ENCODE data around the gene RB1. TPM values are rescaled to one million over a fixed set of nuclear protein-coding genes. Genes with fewer than 3 reads are reported as not detected.

The RB1 gene
- total and polyA plus RNA-seq, 2 donors (not counting 3 experiments of a cell fraction or from before 2014, with no cell fraction given): 8.0 to 41.2 TPM

DNA sequence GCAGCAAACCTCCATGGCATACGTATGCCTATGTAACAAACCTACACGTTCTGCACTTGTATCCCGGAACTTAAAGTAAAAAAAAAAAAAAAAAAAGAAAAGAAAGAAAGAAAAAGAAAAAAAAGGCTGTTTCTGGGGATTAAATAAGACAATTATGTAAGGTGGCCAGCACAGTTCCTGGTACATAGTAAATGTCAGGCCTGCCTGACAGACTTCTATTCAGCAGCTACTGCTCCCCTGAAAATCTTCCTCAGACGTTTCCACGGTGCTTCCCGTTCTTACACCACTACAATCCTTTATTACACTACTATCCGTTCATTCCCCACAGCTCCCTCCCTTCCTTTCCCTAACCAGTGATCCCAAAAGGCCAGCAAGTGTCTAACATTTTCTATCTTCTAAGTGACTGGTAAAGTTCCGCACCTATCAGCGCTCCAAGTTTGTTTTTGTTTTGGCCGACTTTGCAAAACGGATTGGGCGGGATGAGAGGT is 636 bp upstream of the RB1 start:
- H3K9ac ChIP-seq (replicated peaks; ENCODE audit: extremely low read depth, insufficient read depth, low read length): peak overlapping the region; percentile 98
- H3K4me2 ChIP-seq (ENCODE audit: insufficient read depth, low read length): peak overlapping the region; percentile 97
- H3K79me2 ChIP-seq (ENCODE audit: control insufficient read depth, insufficient read depth, low read length): peaks cover 28% of the 10 kb centered on the region
- dilution Hi-C loops (cut with MboI; ENCODE audit: extremely low pct_ligation_motif_present, low sequenced_read_pairs) (no loop called here), intact Hi-C loops (cut with micrococcal nuclease) (loop anchor here (1.0 to 5.0 kb wide), 7 partner anchors 70 to 302 kb away; partner anchors contain the start of genes ITM2B, LPAR6, MED4 and NUDT15)
- BruUV-seq (replicated peaks): TSS peak; percentile 91
- H3K9me3 ChIP-seq (replicated peaks; ENCODE audit: control insufficient read depth, insufficient read depth, low read length): no peaks in the 10 kb centered on the region
- FAIRE-seq (no peak), DNase-seq (ENCODE audit: low read depth, low spot score) (no peak)
- H3K4me3 ChIP-seq (replicated peaks in 1 of 3; ENCODE audit: insufficient read depth in 1 of 3, low read depth in 1 of 3, low read length in 3 of 3): peak overlapping the region; percentile 94 to 98 (median 97)
- H2AFZ ChIP-seq (ENCODE audit: low read depth, low read length): peak overlapping the region; percentile 99
- no peak for TF ChIP-seq FOS (IDR thresholded peaks at IDR 0.05; ENCODE audit: borderline replicate concordance, insufficient read depth, low read length)
- no peak for TF ChIP-seq GATA2 (IDR thresholded peaks at IDR 0.05; ENCODE audit: insufficient read depth, insufficient read length, low read depth, low read length)
- TF ChIP-seq MAX (IDR thresholded peaks at IDR 0.05; ENCODE audit: insufficient read depth, insufficient read length): no peak
- no peaks in the 10 kb centered on the region for H3K27me3 ChIP-seq (ENCODE audit: control insufficient read depth in 2 of 2, insufficient read depth in 2 of 2, low read length in 2 of 2)
- POLR2A ChIA-PET: no interaction called here
- H3K27ac ChIP-seq (ENCODE audit: insufficient read depth, low read depth, low read length): peak overlapping the region; percentile 94
- H3K4me1 ChIP-seq (ENCODE audit: control insufficient read depth, extremely low read depth, insufficient read depth, low read length): peaks cover 21% of the 10 kb centered on the region
- peaks cover 0 to 2% of the 10 kb centered on the region in 2 experiments for H3K36me3 ChIP-seq (ENCODE audit: control insufficient read depth in 2 of 2, extremely low read depth in 1 of 2, insufficient read depth in 2 of 2, low read length in 2 of 2)
- no peaks in the 10 kb centered on the region for H4K20me1 ChIP-seq (replicated peaks; ENCODE audit: control insufficient read depth, extremely low read depth, insufficient read depth, low read length)
- H3K9me1 ChIP-seq (replicated peaks; ENCODE audit: control insufficient read depth, extremely low read depth, insufficient read depth, low read length): no peaks in the 10 kb centered on the region
- CTCF ChIA-PET: interaction anchor here (1.1 to 1.2 kb wide), 2 partner anchors 9 to 466 kb away, joined by 3 to 4 read pairs; no protein-coding TSS in a partner anchor

DNA sequence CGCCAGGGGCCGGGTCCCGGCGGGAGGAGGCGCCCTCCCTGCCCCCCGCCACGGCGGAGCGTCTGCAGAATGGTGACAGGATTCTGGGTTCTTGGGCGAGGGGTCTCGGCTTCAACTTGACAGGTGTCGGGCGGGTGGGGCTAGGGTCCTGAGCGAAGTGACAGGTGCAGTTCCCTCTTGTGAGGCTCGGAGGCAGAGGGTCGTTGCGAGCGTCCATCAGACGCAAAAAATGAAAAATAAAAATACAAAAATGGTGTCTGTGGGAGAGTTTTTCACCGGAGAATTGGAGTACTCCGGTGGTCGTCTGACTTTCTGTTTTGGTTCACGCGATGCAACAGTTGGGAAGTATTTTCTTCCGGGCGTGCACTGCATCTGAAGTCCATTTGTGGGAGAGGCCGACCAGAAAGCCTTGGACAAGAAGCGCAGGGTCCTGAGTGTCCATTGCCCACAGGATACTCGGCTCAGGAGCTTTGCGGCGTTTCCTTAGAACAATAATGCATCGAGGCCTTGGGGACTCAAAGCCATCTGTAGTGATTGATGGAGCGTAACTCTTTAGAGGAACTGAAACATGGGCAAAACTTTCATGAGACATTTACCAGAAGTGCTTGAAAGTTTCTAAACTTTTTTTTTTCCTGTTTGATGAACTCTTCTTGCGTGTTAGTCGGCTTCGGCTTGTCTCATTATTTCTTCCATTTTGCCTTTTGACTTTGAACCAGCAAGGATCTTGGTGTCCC is 759 bp downstream of the RB1 start:
- Histone ChIP-seq H3K9me1 (replicated peaks; ENCODE audit: control insufficient read depth, extremely low read depth, insufficient read depth, low read length) (no peaks in the 10 kb centered on the region), H2AFZ (ENCODE audit: low read depth, low read length) (peak overlapping the region; percentile 85), H3K36me3 (ENCODE audit: control insufficient read depth in 2 of 2, extremely low read depth in 1 of 2, insufficient read depth in 2 of 2, low read length in 2 of 2) (peaks cover 0 to 3% of the 10 kb centered on the region in 2 experiments), H3K9ac (replicated peaks; ENCODE audit: extremely low read depth, insufficient read depth, low read length) (peak overlapping the region; percentile 98), H3K27me3 (ENCODE audit: control insufficient read depth in 2 of 2, insufficient read depth in 2 of 2, low read length in 2 of 2) (no peaks in the 10 kb centered on the region), H3K4me1 (ENCODE audit: control insufficient read depth, extremely low read depth, insufficient read depth, low read length) (peaks cover 21% of the 10 kb centered on the region), H4K20me1 (replicated peaks; ENCODE audit: control insufficient read depth, extremely low read depth, insufficient read depth, low read length) (no peaks in the 10 kb centered on the region), H3K4me3 (replicated peaks in 1 of 3; ENCODE audit: insufficient read depth in 1 of 3, low read depth in 1 of 3, low read length in 3 of 3) (peak overlapping the region; percentile 94 to 98 (median 97)), H3K79me2 (ENCODE audit: control insufficient read depth, insufficient read depth, low read length) (peaks cover 28% of the 10 kb centered on the region), H3K27ac (ENCODE audit: insufficient read depth, low read depth, low read length) (peak overlapping the region; percentile 94), H3K9me3 (replicated peaks; ENCODE audit: control insufficient read depth, insufficient read depth, low read length) (no peaks in the 10 kb centered on the region), H3K4me2 (ENCODE audit: insufficient read depth, low read length) (peak overlapping the region; percentile 98)
- POLR2A ChIA-PET: no interaction called here
- peak; percentile 66 for DNase-seq (ENCODE audit: low read depth, low spot score)
- intact Hi-C loops (cut with micrococcal nuclease): loop anchor here (5.0 kb wide), 2 partner anchors 108 to 267 kb away; partner anchors contain the start of genes LPAR6 and NUDT15
- CTCF ChIA-PET: interaction anchor here (0.5 to 0.6 kb wide), 2 partner anchors 178 to 276 kb away, joined by 3 read pairs; no protein-coding TSS in a partner anchor
- FAIRE-seq: peak; percentile 71
- dilution Hi-C loops (cut with MboI; ENCODE audit: extremely low pct_ligation_motif_present, low sequenced_read_pairs): no loop called here
- no peak for TF ChIP-seq JUN (IDR thresholded peaks at IDR 0.05; ENCODE audit: borderline replicate concordance, insufficient read depth, insufficient read length, low read depth)
- TF ChIP-seq, protein P1, sequence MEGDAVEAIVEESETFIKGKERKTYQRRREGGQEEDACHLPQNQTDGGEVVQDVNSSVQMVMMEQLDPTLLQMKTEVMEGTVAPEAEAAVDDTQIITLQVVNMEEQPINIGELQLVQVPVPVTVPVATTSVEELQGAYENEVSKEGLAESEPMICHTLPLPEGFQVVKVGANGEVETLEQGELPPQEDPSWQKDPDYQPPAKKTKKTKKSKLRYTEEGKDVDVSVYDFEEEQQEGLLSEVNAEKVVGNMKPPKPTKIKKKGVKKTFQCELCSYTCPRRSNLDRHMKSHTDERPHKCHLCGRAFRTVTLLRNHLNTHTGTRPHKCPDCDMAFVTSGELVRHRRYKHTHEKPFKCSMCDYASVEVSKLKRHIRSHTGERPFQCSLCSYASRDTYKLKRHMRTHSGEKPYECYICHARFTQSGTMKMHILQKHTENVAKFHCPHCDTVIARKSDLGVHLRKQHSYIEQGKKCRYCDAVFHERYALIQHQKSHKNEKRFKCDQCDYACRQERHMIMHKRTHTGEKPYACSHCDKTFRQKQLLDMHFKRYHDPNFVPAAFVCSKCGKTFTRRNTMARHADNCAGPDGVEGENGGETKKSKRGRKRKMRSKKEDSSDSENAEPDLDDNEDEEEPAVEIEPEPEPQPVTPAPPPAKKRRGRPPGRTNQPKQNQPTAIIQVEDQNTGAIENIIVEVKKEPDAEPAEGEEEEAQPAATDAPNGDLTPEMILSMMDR (IDR thresholded peaks at IDR 0.05; ENCODE audit: extremely low read depth in 1 of 2, insufficient read depth in 1 of 2, low read depth in 1 of 2, low read length in 2 of 2): no peak
- TF ChIP-seq MAX (IDR thresholded peaks at IDR 0.05; ENCODE audit: insufficient read depth, insufficient read length): no peak
- no peak for TF ChIP-seq POLR2A (IDR thresholded peaks at IDR 0.05; ENCODE audit: low read depth, low read length)
- no peak for TF ChIP-seq POLR2AphosphoS5 (IDR thresholded peaks at IDR 0.05; ENCODE audit: insufficient read depth, low read depth, low read length)
- TF ChIP-seq MYC (IDR thresholded peaks at IDR 0.05; ENCODE audit: low read depth, low read length): no peak
- BruUV-seq (replicated peaks): no TSS peak

All from endothelial cell of umbilical vein (primary cell).